Endothelial cell of umbilical vein (primary cell): ENCODE measurements around the gene F2. TPM values are rescaled to one million over a fixed set of nuclear protein-coding genes. Genes with fewer than 3 reads are reported as not detected.

ENCODE experiments used
- BruUV-seq: library from RNA; stranded (reverse); fragments of 400-500 nt; replicated peaks from 2 replicates; lab custom pipeline; 2021; lab: Mats Ljungman, UMichigan
- CTCF ChIA-PET: fragments of 300-600, 350-600 bp; sonication (Branson Sonifier 250); formaldehyde crosslinking; loops from one replicate; lab custom pipeline; 2021; ENCODE audit warnings: antibody characterized with exemption, inconsistent platforms; lab: Charles Lee
- POLR2A ChIA-PET: fragments of 300-600, 350-600 bp; sonication (Branson Sonifier 250); formaldehyde crosslinking; loops from one replicate; lab custom pipeline; 2021; ENCODE audit warnings: antibody characterized with exemption, inconsistent platforms; lab: Charles Lee
- DNase-seq: peaks from one replicate; pipeline ENCODE4 v3.0.0-alpha.2; 2011; ENCODE audit warnings: low read depth, low spot score
- FAIRE-seq: peaks from 2 replicates; lab custom pipeline; 2011; peaks lifted over from hg19 to GRCh38; lab: Jason Lieb, UNC
- H2AFZ ChIP-seq: 2 replicates; pipeline ENCODE4 v1.6.0; 2012; ENCODE audit warnings: low read depth, low read length, control low read depth, inconsistent platforms
- H3K27ac ChIP-seq: 2 replicates; pipeline ENCODE4 v1.5.1; 2011; ENCODE audit warnings: low read depth, mild to moderate bottlenecking, control low read depth, low read length, moderate library complexity; ENCODE audit not compliant: insufficient read depth
- H3K27me3 ChIP-seq, 2 experiments: 2 replicates each; pipeline versions ENCODE4 v1.6.0 to v1.6.1; 2011; ENCODE audit warnings: low read length in 2 of 2, mixed read lengths in 1 of 2; ENCODE audit not compliant: control insufficient read depth in 2 of 2, insufficient read depth in 2 of 2
- H3K36me3 ChIP-seq, 2 experiments: 2 replicates in 1 of 2; 3 replicates in 1 of 2; pipeline ENCODE4 v1.5.1; 2011; ENCODE audit warnings: low read length in 2 of 2, mild to moderate bottlenecking in 1 of 2, moderate library complexity in 1 of 2; ENCODE audit not compliant: control insufficient read depth in 2 of 2, insufficient read depth in 2 of 2; ENCODE audit errors: extremely low read depth in 1 of 2
- H3K4me1 ChIP-seq: 3 replicates; pipeline ENCODE4 v1.5.1; 2011; ENCODE audit warnings: mild to moderate bottlenecking, low read length; ENCODE audit not compliant: control insufficient read depth, insufficient read depth; ENCODE audit errors: extremely low read depth
- H3K4me2 ChIP-seq: 2 replicates; pipeline ENCODE4 v1.6.1; 2011; ENCODE audit warnings: low read length, control low read depth, mixed read lengths; ENCODE audit not compliant: insufficient read depth
- H3K4me3 ChIP-seq, 3 experiments: fragments of 200-600 bp in 1 of 3; sonication (generic), shearing (Covaris generic) in 1 of 3; replicated peaks in 1 of 3; 2 replicates each; pipeline ENCODE4 v1.5.1; 2011 to 2016; ENCODE audit warnings: control low read depth in 3 of 3, low read length in 3 of 3, mild to moderate bottlenecking in 2 of 3, inconsistent platforms in 1 of 3, low read depth in 1 of 3, moderate library complexity in 1 of 3; ENCODE audit not compliant: insufficient read depth in 1 of 3
- H3K79me2 ChIP-seq: 2 replicates; pipeline ENCODE4 v1.6.0; 2012; ENCODE audit warnings: low read length, inconsistent platforms; ENCODE audit not compliant: control insufficient read depth, insufficient read depth
- H3K9ac ChIP-seq: replicated peaks from 2 replicates; pipeline ENCODE3; 2011; ENCODE audit warnings: low read length, control low read depth; ENCODE audit not compliant: insufficient read depth; ENCODE audit errors: extremely low read depth
- H3K9me1 ChIP-seq: replicated peaks from 3 replicates; pipeline ENCODE4 v1.6.0; 2011; ENCODE audit warnings: mild to moderate bottlenecking, low read length; ENCODE audit not compliant: control insufficient read depth, insufficient read depth; ENCODE audit errors: extremely low read depth
- H3K9me3 ChIP-seq: replicated peaks from 2 replicates; pipeline ENCODE4 v1.5.1; 2012; ENCODE audit warnings: low read length, inconsistent platforms; ENCODE audit not compliant: control insufficient read depth, insufficient read depth
- H4K20me1 ChIP-seq: replicated peaks from 2 replicates; pipeline ENCODE3; 2011; ENCODE audit warnings: mild to moderate bottlenecking, low read length; ENCODE audit not compliant: control insufficient read depth, insufficient read depth; ENCODE audit errors: extremely low read depth
- EZH2 ChIP-seq: IDR thresholded peaks from 2 replicates; pipeline ENCODE4 v1.6.1; 2012; ENCODE audit warnings: borderline replicate concordance, low read depth, mild to moderate bottlenecking, moderate library complexity, low read length, inconsistent platforms; ENCODE audit not compliant: severe bottlenecking
- FOS ChIP-seq: IDR thresholded peaks from 2 replicates; pipeline ENCODE4 v1.6.1; 2011; ENCODE audit warnings: mild to moderate bottlenecking, low read length, moderate library complexity, borderline replicate concordance; ENCODE audit not compliant: insufficient read depth
- GATA2 ChIP-seq: IDR thresholded peaks from 2 replicates; pipeline ENCODE4 v1.7.0; 2011; ENCODE audit warnings: low read depth, mild to moderate bottlenecking, moderate library complexity, mixed read lengths, low read length; ENCODE audit not compliant: insufficient read length, insufficient read depth
- JUN ChIP-seq: IDR thresholded peaks from 2 replicates; pipeline ENCODE4 v1.6.1; 2011; ENCODE audit warnings: borderline replicate concordance, low read depth; ENCODE audit not compliant: insufficient read length, insufficient read depth
- MYC ChIP-seq: IDR thresholded peaks from one replicate; pipeline ENCODE4 v1.6.1; 2011; ENCODE audit warnings: mild to moderate bottlenecking, low read depth, low read length
- POLR2A ChIP-seq: IDR thresholded peaks from 2 replicates; pipeline ENCODE4 v1.6.1; 2012; ENCODE audit warnings: low read depth, mild to moderate bottlenecking, control low read depth, low read length
- POLR2AphosphoS5 ChIP-seq: IDR thresholded peaks from 2 replicates; pipeline ENCODE4 v1.6.1; 2012; ENCODE audit warnings: low read depth, mild to moderate bottlenecking, control low read depth, low read length, moderate library complexity; ENCODE audit not compliant: insufficient read depth
- dilution Hi-C: fragments of 300-500 bp; cut with MboI; formaldehyde crosslinking; loops from one replicate; pipeline ENCODE4 v1.15.0; 2019; ENCODE audit warnings: low sequenced_read_pairs; ENCODE audit not compliant: extremely low pct_ligation_motif_present
- intact Hi-C: fragments of 100-400 bp; cut with micrococcal nuclease; formaldehyde crosslinking; loops from one replicate; pipeline ENCODE4 v1.10.0; 2022
- polyA plus RNA-seq, 4 experiments: library from polyadenylated mRNA; depleted of rRNA in 3 of 4; stranded (reverse) in 3 of 4; unstranded in 1 of 4; fragments of >200 nt; gene quantifications; 2 replicates each; pipeline versions ENCODE4 v1.2.1 to v1.2.3, GENCODE V29; 2011 to 2012; ENCODE audit warnings: missing spikeins in 1 of 4
- total RNA-seq: library from RNA; stranded (reverse); gene quantifications from 2 replicates; pipeline ENCODE4 v1.2.3, GENCODE V29; 2021
- TF ChIP-seq, protein P1 (sequence below), 2 donors: IDR thresholded peaks; 1 replicate in 1 of 2; 2 replicates in 1 of 2; pipeline ENCODE4 v1.5.1; 2011; ENCODE audit warnings: low read length in 2 of 2, mild to moderate bottlenecking in 2 of 2, moderate library complexity in 2 of 2, control low read depth in 1 of 2, inconsistent platforms in 1 of 2, low read depth in 1 of 2; ENCODE audit not compliant: insufficient read depth in 1 of 2; ENCODE audit errors: extremely low read depth in 1 of 2
- TF ChIP-seq, protein P2 (sequence below): IDR thresholded peaks from 2 replicates; pipeline ENCODE4 v1.6.1; 2011; ENCODE audit not compliant: insufficient read depth, insufficient read length

F2 gene
- total and polyA plus RNA-seq, 2 donors (not counting 3 experiments of a cell fraction or from before 2014, with no cell fraction given) = 0.04 TPM; not detected in 1

DNA sequence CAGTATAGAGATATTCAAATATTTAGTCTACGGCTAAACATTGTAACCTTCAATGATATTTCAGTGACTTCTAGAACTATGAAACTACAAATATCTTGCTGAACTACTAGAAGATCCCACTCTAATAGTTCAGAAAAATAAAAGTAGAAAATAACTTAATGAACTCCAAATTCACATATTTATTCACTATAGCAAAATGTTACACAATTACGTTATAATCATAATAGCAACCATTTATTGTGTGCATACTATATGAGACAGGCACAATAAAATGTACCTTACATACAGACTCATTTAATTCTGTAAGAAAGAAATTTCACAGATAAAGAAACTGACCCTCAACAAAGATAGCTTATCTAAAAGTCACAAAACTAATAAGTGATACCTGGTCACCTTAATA lies 57.9 kb downstream of the F2 start:
- no TSS peak for BruUV-seq
- H3K4me3 ChIP-seq = no peak overlapping the region
- TF ChIP-seq JUN (no peak), POLR2A (no peak), EZH2 (no peak), POLR2AphosphoS5 (no peak), GATA2 (no peak), MYC (no peak), FOS (no peak)
- TF ChIP-seq, protein P1, sequence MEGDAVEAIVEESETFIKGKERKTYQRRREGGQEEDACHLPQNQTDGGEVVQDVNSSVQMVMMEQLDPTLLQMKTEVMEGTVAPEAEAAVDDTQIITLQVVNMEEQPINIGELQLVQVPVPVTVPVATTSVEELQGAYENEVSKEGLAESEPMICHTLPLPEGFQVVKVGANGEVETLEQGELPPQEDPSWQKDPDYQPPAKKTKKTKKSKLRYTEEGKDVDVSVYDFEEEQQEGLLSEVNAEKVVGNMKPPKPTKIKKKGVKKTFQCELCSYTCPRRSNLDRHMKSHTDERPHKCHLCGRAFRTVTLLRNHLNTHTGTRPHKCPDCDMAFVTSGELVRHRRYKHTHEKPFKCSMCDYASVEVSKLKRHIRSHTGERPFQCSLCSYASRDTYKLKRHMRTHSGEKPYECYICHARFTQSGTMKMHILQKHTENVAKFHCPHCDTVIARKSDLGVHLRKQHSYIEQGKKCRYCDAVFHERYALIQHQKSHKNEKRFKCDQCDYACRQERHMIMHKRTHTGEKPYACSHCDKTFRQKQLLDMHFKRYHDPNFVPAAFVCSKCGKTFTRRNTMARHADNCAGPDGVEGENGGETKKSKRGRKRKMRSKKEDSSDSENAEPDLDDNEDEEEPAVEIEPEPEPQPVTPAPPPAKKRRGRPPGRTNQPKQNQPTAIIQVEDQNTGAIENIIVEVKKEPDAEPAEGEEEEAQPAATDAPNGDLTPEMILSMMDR (IDR thresholded peaks at IDR 0.05; ENCODE audit: extremely low read depth in 1 of 2, insufficient read depth in 1 of 2, low read depth in 1 of 2, low read length in 2 of 2) = no peak
- TF ChIP-seq, protein P2, sequence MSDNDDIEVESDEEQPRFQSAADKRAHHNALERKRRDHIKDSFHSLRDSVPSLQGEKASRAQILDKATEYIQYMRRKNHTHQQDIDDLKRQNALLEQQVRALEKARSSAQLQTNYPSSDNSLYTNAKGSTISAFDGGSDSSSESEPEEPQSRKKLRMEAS = no peak
- FAIRE-seq (no peak), DNase-seq (no peak)
- dilution Hi-C loops (no loop called here), intact Hi-C loops (no loop called here)
- no peak overlapping the region for H3K9ac ChIP-seq
- ChIA-PET CTCF (no interaction called here), POLR2A (no interaction called here)
- H3K9me1 ChIP-seq = no peaks in the 10 kb centered on the region
- no peaks in the 10 kb centered on the region for H3K4me1 ChIP-seq
- H4K20me1 ChIP-seq = no peaks in the 10 kb centered on the region
- peaks cover 3% of the 10 kb centered on the region for H3K79me2 ChIP-seq
- H3K4me2 ChIP-seq = no peak overlapping the region
- H2AFZ ChIP-seq = no peak overlapping the region
- H3K27me3 ChIP-seq = no peaks in the 10 kb centered on the region
- H3K9me3 ChIP-seq = no peaks in the 10 kb centered on the region
- peaks cover 3 to 15% of the 10 kb centered on the region in 2 experiments for H3K36me3 ChIP-seq
- no peak overlapping the region for H3K27ac ChIP-seq
